HG02970 (cell line): ENCODE measurements around the gene TANGO6.

Experiments
- ATAC-seq: cut with Tn5 transposase; IDR thresholded peaks from one replicate; pipeline ENCODE4 v1.9.1; 2021; ENCODE audit warnings: mild to moderate bottlenecking, moderate library complexity, moderate number of reproducible peaks; ENCODE audit not compliant: unreplicated experiment, low FRiP score

Gene TANGO6

DNA sequence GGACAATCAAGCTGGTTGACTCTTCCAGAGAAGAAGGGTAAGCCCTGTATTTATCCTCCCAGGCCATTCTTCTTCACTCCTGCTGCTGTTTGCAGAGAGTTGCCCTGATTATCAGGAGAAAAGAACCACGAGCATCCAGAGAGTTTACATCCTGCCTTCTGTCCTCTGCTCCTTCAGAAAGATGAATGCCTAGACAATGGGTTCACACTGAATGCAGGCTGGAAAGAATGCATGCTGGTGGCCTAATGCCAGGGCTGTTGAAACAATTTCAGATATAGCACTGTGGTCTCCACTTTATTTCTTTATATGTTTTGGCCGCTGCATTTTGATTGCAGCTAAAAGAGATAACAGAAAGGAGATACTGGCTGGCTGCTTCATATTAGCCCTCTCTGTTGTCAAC, 241.0 kb downstream of the TANGO6 start:
- ATAC-seq = no peak

GRCh38 chr16:69085032-69085695, 241.8 kb downstream of the TANGO6 start:
- no peak for ATAC-seq

- ATAC-seq = no peak
Observed at GRCh38 chr16:69087161-69087581, 243.8 kb downstream of the TANGO6 start.

- no peak for ATAC-seq
Observed at GRCh38 chr16:69088684-69089083, 245.4 kb downstream of the TANGO6 start.

DNA sequence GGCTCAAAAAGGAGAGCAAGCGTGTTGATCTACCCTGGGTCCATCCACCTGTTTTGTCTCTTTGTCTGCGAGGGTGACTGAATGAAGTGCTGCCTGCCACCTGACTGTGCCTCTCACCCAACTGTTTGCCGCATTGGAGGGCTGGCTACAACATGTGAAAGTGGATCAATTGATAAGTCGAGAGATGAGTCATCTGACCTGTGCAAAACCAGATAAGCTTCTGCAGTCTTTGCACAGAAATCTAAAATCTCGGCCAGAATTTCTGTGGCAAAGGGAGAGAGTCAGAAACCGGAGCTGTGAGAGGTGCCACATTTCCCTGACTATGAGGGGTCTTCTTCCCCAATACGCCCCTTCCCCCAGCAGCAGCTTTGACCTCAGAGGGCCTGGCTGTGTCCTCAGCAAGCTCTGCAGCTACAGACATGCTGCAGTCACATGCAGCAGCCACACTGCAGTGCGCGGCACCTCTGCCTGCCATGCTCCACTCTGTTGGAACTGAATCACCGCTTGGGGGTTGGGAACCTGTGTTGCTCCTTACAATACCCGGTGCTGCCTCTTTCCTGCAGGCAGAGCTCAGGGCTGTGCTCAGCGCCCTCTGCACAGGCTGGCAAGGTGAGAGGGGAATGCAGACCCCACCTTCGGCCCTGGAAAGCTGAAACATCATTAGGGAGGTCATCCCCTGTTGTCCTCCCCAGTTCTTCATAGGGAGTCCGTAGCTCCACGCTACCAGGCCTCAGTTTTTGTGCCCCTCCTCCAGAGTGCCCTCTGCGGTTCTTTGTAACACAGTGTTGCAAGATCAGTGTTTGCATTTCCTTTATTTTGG, 246.0 kb downstream of the TANGO6 start:
- no peak for ATAC-seq

GRCh38 chr16:69093974-69094373, 250.6 kb downstream of the TANGO6 start:
- ATAC-seq = no peak

DNA sequence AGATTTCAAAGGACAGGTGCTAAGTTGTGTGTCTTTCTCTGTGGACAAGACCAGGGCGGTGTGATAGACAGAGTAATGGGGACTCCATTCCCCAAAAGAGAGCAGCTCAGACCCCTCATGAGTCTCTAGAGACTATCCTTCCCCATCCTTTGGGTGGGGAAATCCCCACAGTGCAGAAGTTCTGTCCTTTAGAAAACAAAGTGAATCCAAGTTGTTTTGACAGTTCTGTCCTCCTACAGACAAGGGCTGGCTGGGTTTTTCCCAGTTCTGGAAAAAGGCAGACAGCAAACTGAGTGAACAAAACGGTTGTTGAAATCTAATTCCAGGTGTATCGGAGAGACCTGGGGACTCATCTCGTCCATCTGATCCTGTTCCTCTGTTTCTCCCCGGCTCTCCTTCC, 251.2 kb downstream of the TANGO6 start:
- ATAC-seq = no peak

GRCh38 chr16:69095193-69095592, 251.9 kb downstream of the TANGO6 start:
- ATAC-seq = no peak

GRCh38 chr16:69100071-69100691, 256.9 kb downstream of the TANGO6 start:
- ATAC-seq = no peak

GRCh38 chr16:69105501-69106361, 262.4 kb downstream of the TANGO6 start, which contains the start of gene HAS3:
TSS of gene HAS3 (plus strand) at chr16:69105653. CDS start at chr16:69109396, 3,743 bp downstream.
- no peak for ATAC-seq

DNA sequence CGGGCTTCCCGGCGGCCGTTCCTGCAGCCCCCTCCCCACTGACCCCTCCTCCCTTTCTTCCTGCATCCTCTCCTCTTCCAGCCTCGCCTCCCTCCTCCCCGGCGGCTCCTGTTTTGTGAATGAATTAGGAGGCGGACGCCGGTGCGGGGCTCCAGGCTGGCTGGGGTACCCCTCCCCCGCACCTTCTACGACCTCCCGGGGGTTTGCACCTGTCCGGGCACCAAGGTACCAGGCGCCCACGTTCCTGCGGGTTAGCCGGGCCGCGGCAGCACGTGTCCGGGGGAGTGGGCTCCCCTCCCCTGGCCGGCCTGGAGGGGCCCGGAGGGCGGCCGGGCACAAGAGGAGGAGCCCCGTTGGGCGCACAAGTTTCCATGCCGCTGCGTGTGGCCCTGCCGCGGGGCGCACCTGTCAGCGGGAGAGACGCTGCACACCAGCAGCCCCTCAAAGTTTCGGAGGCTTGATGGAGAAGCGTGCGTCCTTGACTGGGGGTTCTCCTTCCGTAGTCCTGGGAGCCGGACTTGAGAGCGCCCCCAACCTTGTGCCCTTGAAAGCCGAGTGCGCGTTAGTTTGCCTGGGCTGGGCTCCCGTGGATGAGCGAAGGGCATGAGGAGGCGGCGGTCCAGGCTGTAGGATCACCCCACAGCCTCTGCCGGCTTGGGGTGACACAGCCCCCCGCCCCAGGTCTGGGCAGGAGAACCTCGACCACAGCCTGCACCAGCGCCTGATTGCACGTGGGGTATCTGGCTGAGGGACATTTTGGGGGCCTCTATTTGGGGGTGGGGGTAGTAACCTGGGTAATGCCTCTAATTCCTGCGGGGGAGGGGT, 263.4 kb downstream of the TANGO6 start:
- ATAC-seq = no peak

GRCh38 chr16:69107316-69107962, 264.1 kb downstream of the TANGO6 start:
- no peak for ATAC-seq

DNA sequence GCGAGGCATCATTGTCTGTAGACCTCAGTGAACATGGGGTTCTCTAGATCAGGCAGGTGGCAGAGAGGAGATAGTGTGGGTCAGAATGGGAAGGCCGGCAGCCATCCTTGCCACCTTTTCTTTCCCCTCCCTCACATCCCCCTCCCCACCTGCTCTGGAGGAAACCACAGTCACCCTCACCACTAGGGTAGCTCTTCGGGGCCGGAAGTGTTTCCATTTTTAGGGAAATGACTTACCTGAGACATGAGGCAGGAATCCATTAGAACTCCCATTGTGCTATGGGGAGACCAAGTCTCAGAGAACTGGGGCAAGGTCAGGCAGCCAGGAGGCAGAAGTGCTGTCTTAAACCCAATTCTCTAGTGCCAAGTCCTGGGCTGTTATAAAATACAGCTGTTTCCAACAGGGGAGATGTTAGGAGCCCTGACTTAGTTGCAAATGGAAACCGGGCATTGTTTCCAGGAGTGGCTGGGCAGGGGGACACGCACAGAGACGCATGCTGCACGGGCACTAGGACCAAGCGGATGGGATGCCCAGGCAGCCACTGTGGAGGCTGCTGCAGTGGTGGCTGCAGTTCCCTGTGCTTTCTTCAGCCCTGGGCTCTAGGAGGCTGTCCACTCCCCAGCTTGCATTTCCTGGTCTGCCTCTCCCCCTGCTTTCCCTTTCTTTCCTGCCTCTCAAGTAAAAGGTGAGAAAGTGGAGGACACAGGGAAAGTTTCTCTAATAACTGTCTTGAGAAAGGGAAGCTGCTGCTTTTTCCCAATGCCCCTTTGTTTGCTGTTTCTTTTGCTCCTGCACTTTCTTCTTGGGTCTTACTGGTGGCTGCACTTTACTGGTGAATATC, 265.0 kb downstream of the TANGO6 start:
- ATAC-seq = no peak

DNA sequence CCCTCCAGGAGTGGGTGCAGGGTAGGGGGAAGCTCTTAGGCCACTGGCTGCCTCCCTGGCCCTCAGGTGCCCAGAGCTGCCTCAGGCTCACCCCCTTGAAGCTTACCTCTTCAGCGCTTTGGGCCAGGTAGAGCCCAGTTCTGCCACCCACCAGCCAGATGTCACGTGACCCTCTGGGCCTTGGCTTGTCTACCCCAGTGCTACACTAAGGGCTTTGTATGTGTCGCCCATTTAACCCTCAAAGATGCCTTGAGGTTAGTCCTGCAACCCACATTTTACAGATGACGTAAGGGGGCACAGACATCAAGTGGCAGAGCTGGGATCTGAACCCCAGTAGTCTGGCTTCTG, 265.5 kb downstream of the TANGO6 start:
- ATAC-seq = no peak

DNA sequence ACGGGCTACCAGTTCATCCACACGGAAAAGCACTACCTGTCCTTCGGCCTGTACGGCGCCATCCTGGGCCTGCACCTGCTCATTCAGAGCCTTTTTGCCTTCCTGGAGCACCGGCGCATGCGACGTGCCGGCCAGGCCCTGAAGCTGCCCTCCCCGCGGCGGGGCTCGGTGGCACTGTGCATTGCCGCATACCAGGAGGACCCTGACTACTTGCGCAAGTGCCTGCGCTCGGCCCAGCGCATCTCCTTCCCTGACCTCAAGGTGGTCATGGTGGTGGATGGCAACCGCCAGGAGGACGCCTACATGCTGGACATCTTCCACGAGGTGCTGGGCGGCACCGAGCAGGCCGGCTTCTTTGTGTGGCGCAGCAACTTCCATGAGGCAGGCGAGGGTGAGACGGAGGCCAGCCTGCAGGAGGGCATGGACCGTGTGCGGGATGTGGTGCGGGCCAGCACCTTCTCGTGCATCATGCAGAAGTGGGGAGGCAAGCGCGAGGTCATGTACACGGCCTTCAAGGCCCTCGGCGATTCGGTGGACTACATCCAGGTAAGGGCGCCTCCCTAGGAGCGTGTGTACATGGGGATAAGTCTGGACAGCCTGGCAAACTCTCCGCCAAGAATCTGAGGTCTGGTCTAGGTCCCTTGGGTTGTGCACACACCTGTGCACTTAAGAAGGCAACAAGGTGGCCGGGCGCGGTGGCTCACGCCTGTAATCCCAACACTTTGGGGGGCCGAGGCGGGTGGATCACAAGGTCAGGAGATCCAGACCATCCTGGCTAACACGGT, 266.3 kb downstream of the TANGO6 start:
- no peak for ATAC-seq

- ATAC-seq = no peak
Observed at GRCh38 chr16:69110406-69110805, 267.1 kb downstream of the TANGO6 start.

DNA sequence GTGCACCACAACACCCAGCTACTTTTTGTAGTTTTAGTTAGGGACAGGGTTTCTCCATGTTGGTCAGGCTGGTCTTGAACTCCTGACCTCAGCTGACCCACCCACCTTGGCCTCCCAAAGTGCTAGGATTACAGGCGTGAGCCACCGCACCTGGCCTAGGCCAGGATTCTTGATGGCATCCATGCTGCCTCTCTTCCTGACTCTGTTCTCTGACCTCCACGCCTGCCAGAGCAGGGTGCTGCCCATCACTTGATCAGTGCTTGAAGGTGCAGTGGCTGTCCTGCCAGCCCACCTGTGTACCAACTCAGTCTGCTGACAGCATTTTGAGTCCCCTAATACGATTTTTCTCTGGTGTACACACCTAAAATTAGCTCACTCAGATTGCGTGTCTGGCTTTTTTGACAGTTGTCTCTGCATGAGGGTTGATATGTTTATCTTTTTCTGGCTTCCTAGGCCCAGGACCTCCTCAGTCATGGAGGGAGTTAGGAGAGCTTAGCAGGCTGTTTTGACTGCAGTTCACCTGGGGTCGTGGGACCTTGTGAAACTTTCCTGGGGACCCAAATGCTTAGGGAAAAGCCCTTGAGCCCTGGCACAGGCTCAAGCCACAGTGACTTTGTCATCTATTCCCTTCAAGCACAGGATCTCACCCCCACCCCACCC, 268.0 kb downstream of the TANGO6 start:
- ATAC-seq = no peak
